Neuronal stem cell (in vitro differentiated cells): Measurements from ENCODE around the gene TAF7L.

Experiments used
- DNase-seq: peaks from one replicate; pipeline ENCODE4 v3.0.0-alpha.2; 2013; ENCODE audit warnings: low spot score
- H2AFZ ChIP-seq: one replicate; pipeline ENCODE4 v1.6.1; 2013; ENCODE audit warnings: mild to moderate bottlenecking, low read length, inconsistent platforms
- H2AK5ac ChIP-seq: 2 replicates; pipeline ENCODE4 v1.6.1; 2013; ENCODE audit warnings: low read depth, mild to moderate bottlenecking, inconsistent platforms, low read length, moderate library complexity, mixed read lengths
- H2BK120ac ChIP-seq: 2 replicates; pipeline ENCODE4 v1.6.1; 2013; ENCODE audit warnings: low read depth, mild to moderate bottlenecking, inconsistent platforms, low read length, moderate library complexity, mixed read lengths
- H2BK12ac ChIP-seq: one replicate; pipeline ENCODE4 v1.6.1; 2013; ENCODE audit warnings: low read length, inconsistent platforms
- H2BK15ac ChIP-seq: 2 replicates; pipeline ENCODE4 v1.6.1; 2013; ENCODE audit warnings: mild to moderate bottlenecking, low read length, inconsistent platforms, mixed read lengths
- H2BK5ac ChIP-seq: one replicate; pipeline ENCODE4 v1.6.1; 2013; ENCODE audit warnings: inconsistent platforms, mild to moderate bottlenecking, low read length, moderate library complexity
- H3K14ac ChIP-seq: one replicate; pipeline ENCODE4 v1.6.1; 2013; ENCODE audit warnings: low read length, inconsistent platforms
- H3K18ac ChIP-seq: 2 replicates; pipeline ENCODE4 v1.6.1; 2013; ENCODE audit warnings: low read length, inconsistent platforms
- H3K23ac ChIP-seq: 2 replicates; pipeline ENCODE4 v1.6.1; 2013; ENCODE audit warnings: low read depth, mild to moderate bottlenecking, mixed read lengths, low read length, inconsistent platforms; ENCODE audit not compliant: poor library complexity
- H3K27ac ChIP-seq: replicated peaks from 3 replicates; pipeline ENCODE4 v1.5.1; 2013; ENCODE audit warnings: low read length, inconsistent platforms
- H3K27me3 ChIP-seq, 3 experiments: 2 replicates each; pipeline ENCODE4 v1.6.1; 2013; ENCODE audit warnings: low read length in 3 of 3, mild to moderate bottlenecking in 2 of 3, inconsistent platforms in 1 of 3, low read depth in 1 of 3, mixed read lengths in 1 of 3, moderate library complexity in 1 of 3; ENCODE audit not compliant: control insufficient read depth in 3 of 3, insufficient read depth in 3 of 3
- H3K36me3 ChIP-seq, 2 donors: replicated peaks in 1 of 2; 2 replicates each; pipeline ENCODE4 v1.6.1; 2013; ENCODE audit warnings: low read length in 2 of 2; ENCODE audit not compliant: control insufficient read depth in 2 of 2, insufficient read depth in 2 of 2
- H3K4ac ChIP-seq: 2 replicates; pipeline ENCODE4 v1.6.1; 2013; ENCODE audit warnings: inconsistent platforms, mild to moderate bottlenecking, low read length, moderate library complexity
- H3K4me1 ChIP-seq, 2 donors: 1 replicate in 1 of 2; 2 replicates in 1 of 2; pipeline ENCODE4 v1.6.1; 2013; ENCODE audit warnings: low read length in 2 of 2, low read depth in 1 of 2; ENCODE audit not compliant: control insufficient read depth in 2 of 2, insufficient read depth in 1 of 2
- H3K4me2 ChIP-seq: one replicate; pipeline ENCODE4 v1.6.1; 2013; ENCODE audit warnings: mild to moderate bottlenecking, low read length, inconsistent platforms; ENCODE audit not compliant: insufficient read depth, poor library complexity, severe bottlenecking
- H3K4me3 ChIP-seq, 2 donors: 2 replicates each; pipeline ENCODE4 v1.5.1; 2013; ENCODE audit warnings: low read length in 2 of 2, mild to moderate bottlenecking in 2 of 2, inconsistent platforms in 1 of 2, moderate library complexity in 1 of 2
- H3K79me1 ChIP-seq: one replicate; pipeline ENCODE4 v1.6.1; 2013; ENCODE audit warnings: low read depth, mild to moderate bottlenecking, inconsistent platforms, low read length, moderate library complexity
- H3K9ac ChIP-seq: one replicate; pipeline ENCODE4 v1.6.1; 2013; ENCODE audit warnings: mild to moderate bottlenecking, low read depth, low read length, inconsistent platforms; ENCODE audit not compliant: poor library complexity
- H3K9me3 ChIP-seq, 2 donors: replicated peaks in 1 of 2; 2 replicates each; pipeline versions ENCODE3 to v1.6.1; 2013; ENCODE audit warnings: low read length in 2 of 2, mild to moderate bottlenecking in 2 of 2, inconsistent platforms in 1 of 2, low read depth in 1 of 2, mixed read lengths in 1 of 2, moderate library complexity in 1 of 2; ENCODE audit not compliant: control insufficient read depth in 2 of 2, insufficient read depth in 1 of 2
- H4K8ac ChIP-seq: one replicate; pipeline ENCODE4 v1.6.1; 2013; ENCODE audit warnings: low read depth, mild to moderate bottlenecking, inconsistent platforms, low read length, moderate library complexity
- H4K91ac ChIP-seq: one replicate; pipeline ENCODE4 v1.6.1; 2013; ENCODE audit warnings: low read length, low read depth, mild to moderate bottlenecking, inconsistent platforms; ENCODE audit not compliant: poor library complexity
- WGBS, 2 donors: extraction: QIAGEN DNeasy Blood & Tissue Kit; methylation state at CpG; one replicate each; pipeline ENCODE4 v1.1.7; 2013; ENCODE audit warnings: missing lambda C conversion rate in 2 of 2, mixed read lengths in 1 of 2; ENCODE audit not compliant: insufficient read length in 2 of 2, insufficient replicate concordance in 1 of 2; ENCODE audit errors: extremely low coverage in 2 of 2; 5-methylcytosine and 5-hydroxymethylcytosine counted together

TAF7L gene

DNA sequence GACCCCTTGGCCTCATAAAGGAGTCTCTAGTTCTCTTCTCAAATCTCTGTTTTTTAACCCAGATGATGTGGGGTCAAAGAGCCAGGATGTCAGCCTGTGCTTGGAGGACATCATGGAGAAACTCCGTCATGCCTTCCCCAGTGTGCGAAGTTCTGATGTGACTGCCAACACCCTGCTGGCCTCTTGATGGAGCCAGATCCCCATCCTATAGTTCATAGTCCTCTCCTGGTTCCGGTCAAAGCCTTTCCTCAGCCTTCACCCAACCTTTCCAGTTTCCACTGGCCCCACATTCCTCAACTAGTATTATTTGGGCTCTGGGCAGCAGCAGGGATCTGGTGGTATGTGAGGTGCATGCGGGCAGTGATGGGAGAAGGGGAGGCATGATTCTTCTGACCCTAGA lies 30.7 kb downstream of the TAF7L start:
- Histone ChIP-seq H2AK5ac (no peak overlapping the region), H3K4me2 (no peak overlapping the region), H3K4ac (no peak overlapping the region), H2BK120ac (no peak overlapping the region), H2BK5ac (no peak overlapping the region), H4K91ac (no peak overlapping the region), H3K9ac (no peak overlapping the region), H3K27ac (no peak overlapping the region), H3K27me3 (no peaks in the 10 kb centered on the region), H3K4me1 (no peaks in the 10 kb centered on the region), H3K36me3 (peaks cover 0 to 4% of the 10 kb centered on the region in 2 donors), H3K23ac (no peak overlapping the region), H3K14ac (no peak overlapping the region), H3K9me3 (no peaks in the 10 kb centered on the region), H3K4me3 (no peak overlapping the region), H4K8ac (no peak overlapping the region), H2BK12ac (no peak overlapping the region), H2BK15ac (no peak overlapping the region), H2AFZ (no peak overlapping the region), H3K79me1 (no peaks in the 10 kb centered on the region), H3K18ac (no peak overlapping the region)
- WGBS, 2 donors = no CpG with 5 or more reads among the region's 4 CpGs
- DNase-seq = no peak

DNA sequence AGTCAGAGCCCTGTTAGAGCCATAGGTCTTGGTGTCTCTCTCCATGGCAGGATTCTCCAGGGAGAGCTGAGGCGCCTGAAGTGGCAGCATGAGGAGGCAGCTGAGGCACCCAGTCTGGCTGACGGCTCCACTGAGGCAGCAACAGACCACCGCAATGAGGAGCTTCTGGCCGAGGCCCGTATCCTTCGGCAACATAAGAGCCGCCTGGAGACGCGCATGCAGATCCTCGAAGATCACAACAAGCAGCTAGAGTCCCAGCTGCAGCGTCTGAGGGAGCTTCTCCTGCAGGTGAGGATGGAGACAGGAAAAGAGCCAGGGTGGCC lies 32.9 kb downstream of the TAF7L start:
- Histone ChIP-seq H3K4me2 (no peak overlapping the region), H3K36me3 (peaks cover 0 to 6% of the 10 kb centered on the region in 2 donors), H2AK5ac (no peak overlapping the region), H3K27me3 (no peaks in the 10 kb centered on the region), H3K9me3 (no peaks in the 10 kb centered on the region), H3K9ac (no peak overlapping the region), H3K23ac (no peak overlapping the region), H2BK12ac (no peak overlapping the region), H3K4me1 (no peaks in the 10 kb centered on the region), H4K8ac (no peak overlapping the region), H3K18ac (no peak overlapping the region), H2BK120ac (no peak overlapping the region), H3K4me3 (no peak overlapping the region), H2BK5ac (no peak overlapping the region), H2AFZ (no peak overlapping the region), H3K14ac (no peak overlapping the region), H2BK15ac (no peak overlapping the region), H3K27ac (no peak overlapping the region), H3K4ac (no peak overlapping the region), H3K79me1 (no peaks in the 10 kb centered on the region), H4K91ac (no peak overlapping the region)
- WGBS, 2 donors = no CpG with 5 or more reads among the region's 11 CpGs
- no peak for DNase-seq

DNA sequence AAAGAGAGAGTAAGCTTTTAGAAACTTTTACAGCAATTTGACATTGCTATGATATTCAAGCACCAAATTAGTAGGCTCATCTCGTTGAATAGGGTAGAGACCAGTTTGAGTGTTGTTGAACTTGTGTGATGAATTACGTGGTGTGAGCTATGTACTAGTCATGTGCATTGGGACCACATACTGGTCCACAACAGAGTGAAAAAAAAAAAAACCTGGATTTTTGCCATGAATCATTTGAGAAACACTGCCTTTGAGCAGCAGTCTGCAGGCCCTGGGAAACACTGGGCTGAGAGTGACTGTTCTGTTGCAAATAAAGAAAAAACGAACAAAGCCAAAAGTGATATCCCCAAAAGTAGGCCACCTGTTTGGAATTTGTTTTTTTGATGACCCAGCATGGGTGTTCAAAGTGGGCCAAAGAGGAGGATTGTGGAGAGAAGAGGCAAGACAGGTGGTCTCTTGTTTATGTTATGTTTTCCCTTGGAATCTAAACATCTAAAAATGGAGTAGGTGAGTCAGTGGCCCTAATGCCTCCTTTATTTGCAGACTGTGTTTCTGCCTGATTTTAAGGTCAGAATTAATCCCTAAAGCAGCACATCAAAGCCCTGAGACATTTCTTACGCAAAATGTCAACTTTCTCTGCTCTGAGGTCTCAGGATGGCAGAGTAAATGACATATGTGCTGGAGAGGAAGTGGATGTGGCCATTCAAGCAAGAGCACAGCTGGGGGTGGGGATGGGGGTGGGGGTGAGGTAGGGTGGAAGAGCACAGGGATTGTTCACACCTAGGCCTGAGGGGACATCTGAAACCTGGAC lies 33.5 kb downstream of the TAF7L start:
- no peak for DNase-seq
- H3K4ac ChIP-seq = no peak overlapping the region
- no peak overlapping the region for H4K8ac ChIP-seq
- H3K18ac ChIP-seq = no peak overlapping the region
- no peak overlapping the region for H2AK5ac ChIP-seq
- no peak overlapping the region for H2BK5ac ChIP-seq
- H2AFZ ChIP-seq = no peak overlapping the region
- no peaks in the 10 kb centered on the region for H3K79me1 ChIP-seq
- H3K27ac ChIP-seq = no peak overlapping the region
- H2BK15ac ChIP-seq = no peak overlapping the region
- WGBS, 2 donors = no CpG with 5 or more reads among the region's 4 CpGs
- no peak overlapping the region for H4K91ac ChIP-seq
- no peak overlapping the region for H2BK120ac ChIP-seq
- H3K23ac ChIP-seq = no peak overlapping the region
- H3K4me1 ChIP-seq = no peaks in the 10 kb centered on the region
- H3K4me2 ChIP-seq = no peak overlapping the region
- no peaks in the 10 kb centered on the region for H3K27me3 ChIP-seq
- peaks cover 0 to 6% of the 10 kb centered on the region in 2 donors for H3K36me3 ChIP-seq
- no peaks in the 10 kb centered on the region for H3K9me3 ChIP-seq
- H3K9ac ChIP-seq = no peak overlapping the region
- no peak overlapping the region for H3K4me3 ChIP-seq
- H2BK12ac ChIP-seq = no peak overlapping the region
- H3K14ac ChIP-seq = no peak overlapping the region

DNA sequence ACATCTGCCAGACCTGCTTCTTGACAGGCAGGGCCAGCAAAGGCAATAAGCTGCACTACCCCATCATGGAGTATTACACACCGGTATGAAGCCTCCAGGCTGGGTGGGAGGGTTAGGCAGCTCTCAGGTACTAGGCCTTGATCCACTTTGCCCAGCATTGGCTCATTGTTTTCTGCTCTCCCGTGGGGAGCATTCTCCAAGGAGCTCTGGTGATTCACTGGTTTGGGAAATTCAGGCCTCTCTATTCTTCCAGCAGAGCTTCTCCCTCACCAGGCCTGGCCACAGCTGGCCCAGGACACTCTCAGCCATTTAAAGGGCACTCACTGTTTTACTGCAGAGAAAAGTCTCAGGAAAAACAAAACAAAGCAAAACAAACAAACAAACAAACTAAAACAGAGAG lies 38.5 kb downstream of the TAF7L start:
- Histone ChIP-seq H3K9me3 (no peaks in the 10 kb centered on the region), H3K14ac (no peak overlapping the region)

More for the DNA sequence above, 38.5 kb downstream of the TAF7L start:
- Histone ChIP-seq H3K4me1 (no peaks in the 10 kb centered on the region), H3K18ac (no peak overlapping the region), H2BK15ac (no peak overlapping the region), H2AFZ (no peak overlapping the region), H3K79me1 (no peaks in the 10 kb centered on the region), H2AK5ac (no peak overlapping the region), H2BK5ac (no peak overlapping the region), H3K27ac (no peak overlapping the region), H3K4me3 (no peak overlapping the region), H4K8ac (no peak overlapping the region), H2BK120ac (no peak overlapping the region), H3K9ac (no peak overlapping the region), H2BK12ac (no peak overlapping the region), H3K27me3 (no peaks in the 10 kb centered on the region), H3K4ac (no peak overlapping the region), H3K4me2 (no peak overlapping the region), H4K91ac (no peak overlapping the region), H3K36me3 (peaks cover 0 to 2% of the 10 kb centered on the region in 2 donors), H3K23ac (no peak overlapping the region)
- no CpG with 5 or more reads among the region's 2 CpGs for WGBS, 2 donors
- no peak for DNase-seq
